GM12872 (cell line): ENCODE measurements around the gene NKAIN1.

ENCODE experiments used
- TF ChIP-seq, protein P1 (sequence below): IDR thresholded peaks from 3 replicates; pipeline ENCODE4 v1.5.1; 2011; ENCODE audit warnings: low read depth, mild to moderate bottlenecking, low read length, moderate library complexity; ENCODE audit not compliant: insufficient read depth

The NKAIN1 gene

DNA sequence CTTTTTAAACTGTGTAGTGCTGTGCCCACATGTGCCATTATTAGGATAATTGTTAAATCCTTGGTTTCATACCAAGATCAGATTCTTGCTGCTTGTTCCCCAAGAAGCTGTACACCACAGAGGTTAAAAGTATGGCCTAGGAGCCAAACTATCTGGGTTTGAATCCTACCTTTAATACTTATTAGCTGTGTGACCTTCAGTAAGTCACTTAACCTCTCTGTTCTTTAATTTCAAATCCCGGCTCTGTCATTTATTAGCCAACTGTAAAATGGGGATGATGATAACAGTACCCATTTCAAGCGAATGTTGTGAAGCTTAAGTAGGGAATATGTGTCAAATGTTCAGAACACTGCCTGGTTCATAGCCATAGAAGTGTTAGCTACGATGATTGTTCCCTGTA lies 32.6 kb downstream of the NKAIN1 start:
- TF ChIP-seq, protein P1, sequence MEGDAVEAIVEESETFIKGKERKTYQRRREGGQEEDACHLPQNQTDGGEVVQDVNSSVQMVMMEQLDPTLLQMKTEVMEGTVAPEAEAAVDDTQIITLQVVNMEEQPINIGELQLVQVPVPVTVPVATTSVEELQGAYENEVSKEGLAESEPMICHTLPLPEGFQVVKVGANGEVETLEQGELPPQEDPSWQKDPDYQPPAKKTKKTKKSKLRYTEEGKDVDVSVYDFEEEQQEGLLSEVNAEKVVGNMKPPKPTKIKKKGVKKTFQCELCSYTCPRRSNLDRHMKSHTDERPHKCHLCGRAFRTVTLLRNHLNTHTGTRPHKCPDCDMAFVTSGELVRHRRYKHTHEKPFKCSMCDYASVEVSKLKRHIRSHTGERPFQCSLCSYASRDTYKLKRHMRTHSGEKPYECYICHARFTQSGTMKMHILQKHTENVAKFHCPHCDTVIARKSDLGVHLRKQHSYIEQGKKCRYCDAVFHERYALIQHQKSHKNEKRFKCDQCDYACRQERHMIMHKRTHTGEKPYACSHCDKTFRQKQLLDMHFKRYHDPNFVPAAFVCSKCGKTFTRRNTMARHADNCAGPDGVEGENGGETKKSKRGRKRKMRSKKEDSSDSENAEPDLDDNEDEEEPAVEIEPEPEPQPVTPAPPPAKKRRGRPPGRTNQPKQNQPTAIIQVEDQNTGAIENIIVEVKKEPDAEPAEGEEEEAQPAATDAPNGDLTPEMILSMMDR = no peak

DNA sequence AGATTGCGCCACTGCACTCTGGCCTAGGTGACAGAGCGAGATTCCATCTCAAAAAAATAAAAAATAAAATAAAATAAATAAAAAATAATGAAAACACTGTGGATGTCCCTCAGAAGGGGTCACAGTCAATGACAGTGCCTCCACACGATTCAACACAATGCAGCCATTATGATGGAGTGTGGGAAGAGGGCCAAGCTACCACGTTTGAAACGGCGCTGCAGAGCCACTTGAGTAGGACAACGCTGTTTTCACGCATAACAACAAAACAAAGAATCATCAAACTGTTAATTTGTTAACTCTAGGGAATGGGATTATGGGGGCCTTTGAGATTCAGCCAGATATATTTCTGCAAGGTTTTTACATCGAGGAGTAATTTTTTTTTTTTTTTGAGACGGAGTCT lies 36.5 kb downstream of the NKAIN1 start:
- TF ChIP-seq, protein P1 = no peak

DNA sequence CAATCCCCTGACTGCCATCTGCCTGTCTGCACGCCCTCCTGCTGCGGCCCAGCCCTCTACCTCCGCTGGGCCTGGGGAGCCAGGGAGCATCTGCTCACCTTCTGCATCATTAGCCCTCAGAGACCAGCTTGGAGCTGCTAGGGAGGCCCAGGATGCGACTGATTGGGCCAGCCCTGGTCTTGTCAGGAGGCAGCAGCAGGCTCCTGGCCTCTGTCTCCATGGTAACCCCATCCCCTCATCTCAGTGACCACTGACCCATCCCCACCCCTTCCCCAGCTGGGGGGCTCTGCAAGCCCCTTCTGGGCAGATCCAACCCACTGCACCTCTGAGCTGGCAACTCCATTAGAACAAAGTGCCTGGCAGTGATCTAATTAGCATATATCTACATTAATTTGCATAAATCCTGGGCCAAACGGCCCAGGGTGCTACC lies 37.7 kb downstream of the NKAIN1 start:
- TF ChIP-seq, protein P1 = no peak

DNA sequence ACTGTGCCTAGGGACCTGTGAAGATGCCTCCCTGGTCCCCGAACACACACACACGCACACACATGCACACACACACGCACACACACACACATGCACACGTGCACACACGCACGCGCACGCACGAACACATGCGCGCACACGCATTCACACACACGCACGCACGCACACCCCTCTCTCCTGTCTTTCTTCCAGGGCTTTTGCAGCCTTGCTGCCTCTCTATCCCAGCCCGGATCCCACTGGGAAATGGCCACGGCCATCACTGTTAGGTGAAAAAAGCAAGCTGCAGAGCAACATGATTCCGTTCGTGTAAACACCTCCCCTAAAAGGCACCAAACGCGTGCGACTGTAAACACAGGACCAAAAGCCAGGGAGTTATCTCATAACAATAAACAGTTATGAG lies 39.7 kb downstream of the NKAIN1 start:
- TF ChIP-seq, protein P1 = no peak

DNA sequence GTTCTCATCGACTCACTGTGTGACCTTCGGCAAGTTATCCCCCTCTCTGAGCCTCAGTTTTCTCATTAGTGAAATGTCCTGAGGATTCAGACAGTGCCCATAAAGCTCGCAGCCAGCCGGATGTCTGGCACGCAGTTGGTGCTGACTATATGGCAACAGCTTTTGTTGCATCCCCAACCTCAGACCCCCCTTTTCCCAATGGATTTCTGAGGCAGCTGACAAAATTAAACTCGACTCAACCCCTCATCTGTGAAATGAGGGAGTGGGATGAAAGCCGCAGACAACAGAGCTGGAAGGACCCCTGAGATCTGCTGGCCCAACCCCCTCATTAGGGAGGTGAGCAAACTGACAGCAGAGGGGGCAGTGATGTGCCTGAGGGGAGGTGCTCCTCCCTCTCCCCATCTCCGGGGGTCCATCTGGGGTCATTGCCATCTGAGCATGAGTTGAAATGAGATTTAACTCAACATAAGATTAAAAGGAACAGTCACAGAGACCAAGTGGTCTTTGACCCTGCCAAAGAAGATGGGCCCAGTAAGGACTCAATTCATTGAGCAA lies 40.4 kb downstream of the NKAIN1 start:
- TF ChIP-seq, protein P1 = no peak

DNA sequence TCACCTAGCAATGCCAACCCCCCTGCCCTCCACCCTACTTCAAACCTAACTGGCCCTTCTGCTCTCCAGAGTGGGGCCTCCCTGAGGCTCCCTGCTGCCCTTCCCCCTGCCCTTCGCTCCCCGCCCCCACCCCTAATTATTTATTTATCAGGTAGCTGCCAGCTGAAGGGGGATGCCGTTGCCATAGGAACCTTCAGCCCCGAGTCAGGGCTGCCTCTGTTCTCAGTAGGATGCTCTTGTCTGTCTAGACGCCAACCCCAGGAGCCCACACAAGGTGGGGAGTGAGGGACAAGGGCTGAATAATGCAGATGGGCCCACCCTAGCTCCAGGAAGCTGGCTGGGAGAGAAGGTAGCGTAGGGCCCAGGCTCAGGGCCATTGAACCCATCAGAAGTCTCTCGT lies 41.1 kb downstream of the NKAIN1 start:
- TF ChIP-seq, protein P1 = no peak

DNA sequence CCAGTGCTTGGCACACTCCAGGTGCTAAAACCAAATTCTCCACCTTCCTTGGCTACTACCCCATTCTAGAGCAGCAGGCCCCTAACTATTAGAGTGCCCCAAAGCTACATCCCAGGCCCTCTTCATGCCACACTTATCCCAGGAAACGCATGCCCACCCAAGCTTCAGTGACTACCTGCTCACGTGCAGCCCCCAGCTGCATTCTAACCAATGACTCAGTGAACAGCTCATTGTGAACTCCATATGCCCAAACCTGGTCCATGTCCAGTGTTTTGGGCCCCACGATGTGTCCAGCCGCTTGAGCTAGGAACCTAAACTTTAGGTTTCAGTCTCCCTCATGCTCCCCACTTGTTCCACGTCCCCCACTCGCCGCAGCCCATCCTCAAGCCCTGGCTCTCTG lies 41.5 kb downstream of the NKAIN1 start:
- TF ChIP-seq, protein P1 = no peak

DNA sequence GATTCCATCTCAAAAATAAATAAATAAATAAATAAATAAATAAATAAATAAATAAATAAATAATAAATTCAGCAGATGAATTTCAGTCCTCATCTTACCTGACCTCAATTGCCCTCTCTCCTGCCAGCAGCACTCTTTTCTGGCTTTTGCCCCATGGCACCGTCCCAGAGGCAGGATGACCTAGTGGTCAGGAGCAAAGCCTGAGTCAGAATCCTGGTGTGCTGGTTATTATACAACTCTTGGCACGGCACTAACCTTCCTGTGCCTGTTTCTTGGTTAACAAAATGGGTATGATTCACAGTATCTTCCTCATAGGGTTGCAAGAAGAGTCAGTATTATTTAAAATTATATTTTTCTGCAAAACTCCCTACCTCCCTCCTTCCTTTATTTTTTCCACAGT lies 43.0 kb downstream of the NKAIN1 start:
- TF ChIP-seq, protein P1 = no peak
